ENCODE measurements around the gene TESPA1.
A peak's percentile ranks its signal among the peaks of the same experiment; 100 is the strongest.
"Not testable (repeated sequence)": the region's sequence is repeated elsewhere in the genome, so short reads cannot be mapped to it uniquely, and the experiment has no call there.

TESPA1 gene

DNA sequence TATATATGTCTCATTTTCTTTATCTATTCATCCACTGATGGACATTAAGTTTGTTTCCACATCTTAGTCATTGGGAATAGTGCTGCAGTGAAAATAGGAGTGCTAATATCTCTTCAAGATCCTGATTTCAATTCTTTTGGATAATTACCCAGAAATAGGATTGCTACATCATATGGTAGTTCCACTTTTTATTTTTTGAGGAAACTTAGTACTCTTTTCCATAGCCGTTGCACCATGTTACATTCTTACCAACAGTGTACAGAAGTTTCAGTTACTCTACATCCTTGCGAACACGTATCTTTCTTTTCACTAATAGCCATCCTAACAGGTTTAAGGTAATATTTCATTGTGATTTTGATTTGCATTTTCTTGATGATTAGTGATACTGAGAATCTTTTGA is 29.8 kb downstream of the TESPA1 start:
- Histone ChIP-seq H3K4me3 (no peak overlapping the region), H3K27ac (no peak overlapping the region)

GRCh38 chr12:54954228-54954627 is 30.3 kb downstream of the TESPA1 start:
- H3K27ac ChIP-seq = no peak overlapping the region
- H3K4me3 ChIP-seq = no peak overlapping the region

- no peak overlapping the region for H3K4me3 ChIP-seq
- no peak overlapping the region for H3K27ac ChIP-seq
Observed at GRCh38 chr12:54950071-54950727, 34.4 kb downstream of the TESPA1 start.

- H3K27ac ChIP-seq = no peak overlapping the region
- H3K4me3 ChIP-seq = no peak overlapping the region
Observed at GRCh38 chr12:54949073-54949711, 35.4 kb downstream of the TESPA1 start.

GRCh38 chr12:54948171-54948570 is 36.4 kb downstream of the TESPA1 start:
- Histone ChIP-seq H3K27ac (no peak overlapping the region), H3K4me3 (no peak overlapping the region)

DNA sequence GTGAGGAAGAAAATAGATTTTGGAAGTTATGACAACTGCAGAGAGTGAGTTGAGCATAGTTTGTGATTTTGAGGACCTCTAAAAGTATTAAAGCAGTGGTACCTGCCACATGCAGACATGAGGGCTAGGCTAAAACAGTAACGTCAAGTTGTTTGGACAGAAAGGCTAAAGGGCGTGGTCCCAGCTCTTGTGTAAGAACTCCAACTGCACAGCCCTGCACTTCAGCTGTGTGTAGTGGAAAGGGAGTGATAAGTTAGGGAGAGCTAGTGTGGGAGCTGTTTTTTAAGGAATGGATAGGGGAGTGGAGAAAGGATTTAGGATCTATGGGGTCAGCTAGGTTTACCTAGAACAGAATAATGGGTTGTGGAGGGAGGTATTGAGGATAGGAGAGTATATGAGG is 39.5 kb downstream of the TESPA1 start:
- H3K27ac ChIP-seq = no peak overlapping the region
- H3K4me3 ChIP-seq = no peak overlapping the region

- not testable (repeated sequence) for H3K27ac ChIP-seq, H3K4me3 ChIP-seq
Observed at GRCh38 chr12:54943292-54943691, 41.3 kb downstream of the TESPA1 start.

- no peak overlapping the region for H3K27ac ChIP-seq
- H3K4me3 ChIP-seq = no peak overlapping the region
Observed at GRCh38 chr12:54941659-54942058, 42.9 kb downstream of the TESPA1 start.

DNA sequence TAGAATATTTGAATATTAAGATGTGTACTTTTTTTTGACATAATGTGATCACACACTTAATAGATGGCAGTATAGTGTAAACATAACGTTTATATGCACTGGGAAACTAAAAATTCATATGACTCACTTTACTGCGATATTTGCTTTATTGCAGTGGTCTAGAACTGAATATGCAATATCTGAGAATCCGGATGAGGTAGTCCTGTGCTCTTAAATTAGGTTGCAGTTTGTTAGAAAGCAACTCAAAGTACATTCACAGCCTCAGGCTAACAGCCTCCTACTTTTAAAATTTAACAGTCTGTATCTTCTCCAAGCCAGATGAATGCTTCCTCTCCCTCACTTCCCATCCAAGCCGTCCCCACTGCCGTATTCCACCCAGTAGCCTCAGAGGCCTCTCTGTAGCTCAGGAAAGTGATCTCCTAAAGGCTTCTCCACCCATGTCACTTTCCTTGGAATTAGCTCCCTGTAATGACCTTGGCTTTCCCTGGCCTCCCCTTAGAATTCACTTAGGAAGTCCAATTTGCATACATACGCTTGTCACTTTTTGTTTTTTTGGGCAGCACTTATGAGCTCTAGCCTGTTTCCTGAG is 43.7 kb downstream of the TESPA1 start:
- no peak overlapping the region for H3K27ac ChIP-seq

DNA sequence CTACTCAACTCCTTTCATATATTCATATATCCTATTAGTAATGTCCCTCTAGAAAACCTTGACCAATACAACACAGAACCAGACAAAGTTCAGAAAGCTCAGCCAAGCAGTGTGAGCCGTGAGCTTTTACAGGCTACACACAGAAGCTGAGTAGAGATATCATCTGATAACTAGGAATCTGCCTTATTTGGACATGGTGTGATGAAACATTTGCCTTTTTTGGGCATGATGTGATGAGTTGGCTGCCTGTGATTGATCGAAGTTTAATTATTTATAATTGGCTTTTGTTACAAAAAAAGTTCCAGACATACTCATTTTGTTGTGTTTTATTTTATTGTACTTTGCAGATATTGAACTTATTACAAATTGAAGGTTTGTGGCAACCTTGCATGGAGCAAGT is 46.6 kb downstream of the TESPA1 start:
- H3K4me3 ChIP-seq = no peak overlapping the region
- H3K27ac ChIP-seq = no peak overlapping the region

More for the DNA sequence above, 43.7 kb downstream of the TESPA1 start:
- no peak overlapping the region for H3K4me3 ChIP-seq

DNA sequence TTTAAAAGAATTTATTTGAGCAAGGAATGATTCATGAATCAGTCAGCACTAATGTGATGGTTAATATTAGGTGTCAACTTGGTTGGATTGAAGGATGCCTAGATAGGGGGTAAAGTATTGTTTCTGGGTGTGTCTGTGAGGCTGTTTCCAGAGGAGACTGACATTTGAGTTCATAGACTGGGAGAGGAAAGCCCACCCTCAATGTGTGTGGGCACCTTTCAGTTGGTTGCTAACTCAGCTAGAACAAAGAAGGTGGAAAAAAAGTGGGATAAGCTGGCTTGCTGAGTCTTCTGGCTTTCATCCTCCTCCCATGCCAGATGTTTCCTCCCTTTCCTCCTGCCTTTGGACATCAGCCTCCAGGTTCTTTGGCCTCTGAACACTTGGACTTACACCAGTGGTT is 47.2 kb downstream of the TESPA1 start:
- Histone ChIP-seq H3K4me3 (no peak overlapping the region), H3K27ac (no peak overlapping the region)

- Histone ChIP-seq H3K4me3 (no peak overlapping the region), H3K27ac (peak overlapping the region in 7 of 21 experiments; percentile 63 to 88 (median 84))
Observed at GRCh38 chr12:54936736-54937135, 47.8 kb downstream of the TESPA1 start.

DNA sequence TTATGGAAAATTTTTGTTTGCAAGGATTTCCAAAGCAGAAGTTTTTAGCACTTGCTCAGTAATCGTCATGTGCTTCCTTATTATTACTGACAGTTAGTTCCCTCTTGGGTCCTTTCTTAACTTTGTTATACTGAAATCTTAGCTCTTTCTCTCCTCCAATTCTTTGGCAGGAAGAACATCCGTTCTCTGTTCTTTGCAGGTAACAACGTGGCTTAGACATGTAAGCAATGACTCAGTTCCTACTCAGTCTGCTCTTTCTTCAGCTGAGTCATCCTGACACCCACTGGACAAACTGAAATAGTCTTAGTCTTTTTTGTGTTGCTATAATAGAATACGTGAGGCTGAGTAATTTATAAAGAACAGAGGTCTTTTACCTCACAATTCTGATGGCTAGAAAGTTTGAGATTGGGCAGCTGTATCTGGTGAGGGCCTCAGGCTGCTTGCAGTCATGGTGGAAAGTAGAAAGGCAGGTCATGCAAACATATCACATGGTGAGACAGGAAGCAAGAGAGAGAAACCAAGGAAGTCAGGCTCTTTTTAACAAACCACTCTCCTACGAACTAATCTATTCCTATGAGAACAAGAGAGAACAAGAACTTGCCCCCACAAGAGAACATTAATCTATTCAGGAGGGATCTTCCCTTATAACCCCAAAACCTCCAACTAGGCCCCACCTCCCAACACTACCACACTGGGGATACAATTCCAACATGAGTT is 49.2 kb downstream of the TESPA1 start:
- no peak overlapping the region for H3K4me3 ChIP-seq

GRCh38 chr12:54934419-54934818 is 50.1 kb downstream of the TESPA1 start:
- Histone ChIP-seq H3K4me3 (no peak overlapping the region), H3K27ac (peak overlapping the region in 12 of 21 experiments; percentile 4 to 88 (median 70))

More for the DNA sequence above, 49.2 kb downstream of the TESPA1 start:
- peak overlapping the region in 19 of 21 experiments; percentile 31 to 88 (median 72) for H3K27ac ChIP-seq

GRCh38 chr12:54933376-54933775 is 51.2 kb downstream of the TESPA1 start:
- Histone ChIP-seq H3K4me3 (no peak overlapping the region), H3K27ac (peak overlapping the region in 11 of 21 experiments; percentile 4 to 88 (median 18))

- H3K27ac ChIP-seq = peak overlapping the region in 7 of 21 experiments; percentile 8 to 82 (median 31)
- no peak overlapping the region for H3K4me3 ChIP-seq
Observed at GRCh38 chr12:54932691-54933090, 51.9 kb downstream of the TESPA1 start.

DNA sequence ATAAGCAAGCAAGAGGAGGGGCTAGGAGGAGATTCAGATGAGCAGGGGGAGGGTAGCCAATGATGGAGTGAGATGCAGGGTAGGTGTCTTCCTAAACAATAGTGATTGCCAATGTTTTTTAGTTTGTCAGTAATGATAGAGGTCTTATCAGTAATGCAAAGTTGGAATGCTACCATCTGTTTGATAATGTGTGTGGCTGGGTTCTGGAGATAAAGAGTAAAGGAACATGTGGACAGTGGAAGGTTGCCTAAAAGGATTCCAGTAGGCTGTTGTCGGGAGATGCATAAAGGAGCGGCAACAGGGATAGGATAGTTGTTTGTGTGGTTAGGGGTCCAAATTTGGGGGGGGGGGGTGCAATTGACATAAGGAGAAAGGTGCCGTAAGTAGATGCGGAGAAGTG is 52.5 kb downstream of the TESPA1 start:
- H3K27ac ChIP-seq = no peak overlapping the region
- H3K4me3 ChIP-seq = no peak overlapping the region

GRCh38 chr12:54929998-54930397 is 54.6 kb downstream of the TESPA1 start:
- H3K27ac ChIP-seq = no peak overlapping the region
- no peak overlapping the region for H3K4me3 ChIP-seq

DNA sequence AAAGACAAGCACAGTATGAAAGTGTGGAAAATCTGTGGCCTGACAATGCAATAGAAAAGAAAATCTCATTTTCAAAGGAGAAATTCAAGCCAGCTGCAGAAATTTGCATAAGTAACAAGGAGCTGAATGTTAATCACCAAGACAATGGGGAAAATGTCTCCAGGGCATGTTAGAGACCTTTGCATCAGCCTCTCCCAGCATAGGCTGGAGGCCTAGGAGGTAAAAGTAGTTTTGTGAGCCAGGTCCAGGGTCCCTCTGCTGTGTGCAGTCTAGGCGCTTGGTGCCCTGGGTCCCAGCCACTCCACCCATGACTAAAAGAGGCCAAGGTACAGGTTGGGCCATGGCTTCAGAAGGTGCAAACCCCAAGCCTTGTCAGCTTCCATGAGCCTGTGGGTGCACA is 58.3 kb downstream of the TESPA1 start:
- Histone ChIP-seq H3K27ac (no peak overlapping the region), H3K4me3 (no peak overlapping the region)

DNA sequence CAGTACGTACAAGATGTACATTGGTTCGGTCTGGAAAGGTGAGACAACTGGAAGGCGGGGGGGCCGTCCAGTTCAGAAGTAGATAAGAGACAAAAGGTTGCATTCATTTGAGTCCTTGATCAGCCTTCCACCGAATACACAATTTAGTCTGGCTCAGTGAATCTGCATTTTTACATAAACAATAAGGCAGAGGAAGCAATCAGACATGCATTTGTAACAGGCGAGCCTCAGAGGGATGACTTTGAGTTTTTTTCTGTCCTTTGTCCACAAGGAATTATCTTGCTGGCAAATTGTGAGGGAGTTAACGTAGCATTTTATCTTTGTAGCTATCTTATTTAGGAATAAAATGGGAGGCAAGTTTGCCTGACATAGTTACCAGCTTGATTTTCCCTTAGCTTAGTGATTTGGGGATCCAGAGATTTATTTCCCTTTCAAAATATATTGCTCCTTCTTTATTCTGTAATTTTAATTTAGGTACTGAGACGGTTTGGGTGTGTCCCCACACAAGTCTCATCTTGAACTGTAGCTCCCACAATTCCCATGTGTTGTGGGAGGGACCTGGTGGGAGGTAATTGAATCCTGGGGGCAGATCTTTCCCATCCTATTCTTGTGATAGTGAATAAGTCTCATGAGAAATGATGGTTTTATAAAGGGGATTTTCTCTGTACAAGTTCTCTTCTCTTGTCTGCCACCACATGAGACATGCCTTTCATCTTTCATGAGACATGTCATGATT is 59.4 kb downstream of the TESPA1 start:
- H3K4me3 ChIP-seq = no peak overlapping the region

More for the DNA sequence above, 59.4 kb downstream of the TESPA1 start:
- H3K27ac ChIP-seq = no peak overlapping the region

Measured in skin epidermis (tissue), 12 donors.